Endothelial cell (in vitro differentiated cells): ENCODE results near the gene EEF2KMT. TPM values are rescaled to one million over a fixed set of nuclear protein-coding genes. Genes with fewer than 3 reads are reported as not detected.
"Not testable (repeated sequence)": the region's sequence is repeated elsewhere in the genome, so short reads cannot be mapped to it uniquely, and the experiment has no call there.

Source experiments
- DNase-seq: peaks from one replicate; pipeline ENCODE4 v3.0.0; 2021; ENCODE audit warnings: low spot score
- H3K27ac Mint-ChIP-seq: one replicate; pipeline ENCODE4 v1.8.0; 2021; ENCODE audit warnings: mixed read lengths, inconsistent platforms; ENCODE audit not compliant: unreplicated experiment
- H3K27me3 Mint-ChIP-seq: one replicate; pipeline ENCODE4 v1.8.0; 2021; ENCODE audit warnings: mild to moderate bottlenecking, moderate library complexity, mixed read lengths, inconsistent platforms; ENCODE audit not compliant: unreplicated experiment
- H3K36me3 Mint-ChIP-seq: one replicate; pipeline ENCODE4 v1.8.0; 2021; ENCODE audit warnings: mild to moderate bottlenecking, low read depth, mixed read lengths, inconsistent platforms; ENCODE audit not compliant: unreplicated experiment
- H3K4me1 Mint-ChIP-seq: one replicate; pipeline ENCODE4 v1.8.0; 2021; ENCODE audit warnings: mild to moderate bottlenecking, mixed read lengths, inconsistent platforms; ENCODE audit not compliant: unreplicated experiment
- H3K4me3 Mint-ChIP-seq: one replicate; pipeline ENCODE4 v1.8.0; 2021; ENCODE audit warnings: mild to moderate bottlenecking, mixed read lengths, inconsistent platforms; ENCODE audit not compliant: unreplicated experiment
- H3K9me3 Mint-ChIP-seq: one replicate; pipeline ENCODE4 v1.8.0; 2021; ENCODE audit warnings: mixed read lengths, inconsistent platforms; ENCODE audit not compliant: unreplicated experiment
- total RNA-seq: library from RNA; stranded (reverse); fragmentation: NEBNext Ultra II Directional; extraction: Animal tissue kit (Norgen Biotek cat#: 25700); gene quantifications from one replicate; pipeline ENCODE4 v1.2.1, GENCODE V29; 2021; ENCODE audit not compliant: unreplicated experiment
- TF ChIP-seq, protein P1 (sequence below): fragments of 200-600 bp; sonication (generic); IDR thresholded peaks from one replicate; pipeline ENCODE4 v1.5.0; 2021; ENCODE audit warnings: antibody characterized with exemption; ENCODE audit not compliant: unreplicated experiment

Gene EEF2KMT
- total RNA-seq, 1 donor from 2014 or later = 6.7 TPM

GRCh38 chr16:5110933-5111332, 13.3 kb upstream of the EEF2KMT start:
- not testable (repeated sequence) for H3K4me1 Mint-ChIP-seq, H3K27me3 Mint-ChIP-seq, H3K36me3 Mint-ChIP-seq, H3K4me3 Mint-ChIP-seq, H3K27ac Mint-ChIP-seq, DNase-seq, H3K9me3 Mint-ChIP-seq

DNA sequence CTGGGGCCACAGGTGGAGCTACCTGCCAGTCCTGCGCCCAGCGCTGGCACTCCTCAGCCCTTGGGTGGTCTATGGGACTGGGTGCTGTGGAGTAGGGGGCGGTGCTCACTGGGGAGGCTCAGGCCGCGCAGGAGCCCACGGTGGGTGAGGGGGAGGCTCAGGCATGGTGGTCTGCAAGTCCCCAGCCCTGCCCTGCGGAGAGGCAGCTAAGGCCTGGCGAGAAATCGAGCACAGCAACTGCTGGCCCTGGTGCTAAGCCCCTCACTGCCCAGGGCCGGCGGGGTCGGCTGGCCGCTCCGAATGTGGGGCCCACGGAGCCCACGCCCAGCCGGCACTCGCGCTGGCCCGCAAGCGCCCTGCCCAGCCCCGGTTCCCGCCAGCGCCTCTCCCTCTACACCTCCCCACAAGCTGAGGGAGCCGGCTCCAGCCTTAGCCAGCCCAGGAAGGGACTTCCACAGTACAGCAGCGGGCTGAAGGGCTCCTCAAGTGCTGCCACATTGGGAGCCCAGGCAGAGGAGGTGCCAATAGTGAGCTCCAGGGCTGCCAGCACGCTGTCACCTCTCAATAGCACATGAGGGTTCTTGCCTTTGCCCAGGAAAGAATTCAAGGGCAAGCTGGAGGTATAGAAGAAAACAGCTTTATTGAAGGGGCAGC, 11.0 kb upstream of the EEF2KMT start:
- DNase-seq = no peak
- Mint-ChIP-seq H3K4me3 (no peak overlapping the region), H3K9me3 (no peaks in the 10 kb centered on the region), H3K36me3 (no peaks in the 10 kb centered on the region), H3K27me3 (no peaks in the 10 kb centered on the region), H3K27ac (no peak overlapping the region), H3K4me1 (no peaks in the 10 kb centered on the region)
- TF ChIP-seq, protein P1, sequence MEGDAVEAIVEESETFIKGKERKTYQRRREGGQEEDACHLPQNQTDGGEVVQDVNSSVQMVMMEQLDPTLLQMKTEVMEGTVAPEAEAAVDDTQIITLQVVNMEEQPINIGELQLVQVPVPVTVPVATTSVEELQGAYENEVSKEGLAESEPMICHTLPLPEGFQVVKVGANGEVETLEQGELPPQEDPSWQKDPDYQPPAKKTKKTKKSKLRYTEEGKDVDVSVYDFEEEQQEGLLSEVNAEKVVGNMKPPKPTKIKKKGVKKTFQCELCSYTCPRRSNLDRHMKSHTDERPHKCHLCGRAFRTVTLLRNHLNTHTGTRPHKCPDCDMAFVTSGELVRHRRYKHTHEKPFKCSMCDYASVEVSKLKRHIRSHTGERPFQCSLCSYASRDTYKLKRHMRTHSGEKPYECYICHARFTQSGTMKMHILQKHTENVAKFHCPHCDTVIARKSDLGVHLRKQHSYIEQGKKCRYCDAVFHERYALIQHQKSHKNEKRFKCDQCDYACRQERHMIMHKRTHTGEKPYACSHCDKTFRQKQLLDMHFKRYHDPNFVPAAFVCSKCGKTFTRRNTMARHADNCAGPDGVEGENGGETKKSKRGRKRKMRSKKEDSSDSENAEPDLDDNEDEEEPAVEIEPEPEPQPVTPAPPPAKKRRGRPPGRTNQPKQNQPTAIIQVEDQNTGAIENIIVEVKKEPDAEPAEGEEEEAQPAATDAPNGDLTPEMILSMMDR = no peak

GRCh38 chr16:5105039-5105438, 7.4 kb upstream of the EEF2KMT start:
- not testable (repeated sequence) for H3K36me3 Mint-ChIP-seq, DNase-seq, H3K4me3 Mint-ChIP-seq, H3K27me3 Mint-ChIP-seq, H3K27ac Mint-ChIP-seq, H3K4me1 Mint-ChIP-seq, H3K9me3 Mint-ChIP-seq

GRCh38 chr16:5103296-5104032, 5.9 kb upstream of the EEF2KMT start:
- not testable (repeated sequence) for H3K9me3 Mint-ChIP-seq, H3K27ac Mint-ChIP-seq, H3K36me3 Mint-ChIP-seq, H3K4me3 Mint-ChIP-seq, DNase-seq, H3K4me1 Mint-ChIP-seq, H3K27me3 Mint-ChIP-seq

DNA sequence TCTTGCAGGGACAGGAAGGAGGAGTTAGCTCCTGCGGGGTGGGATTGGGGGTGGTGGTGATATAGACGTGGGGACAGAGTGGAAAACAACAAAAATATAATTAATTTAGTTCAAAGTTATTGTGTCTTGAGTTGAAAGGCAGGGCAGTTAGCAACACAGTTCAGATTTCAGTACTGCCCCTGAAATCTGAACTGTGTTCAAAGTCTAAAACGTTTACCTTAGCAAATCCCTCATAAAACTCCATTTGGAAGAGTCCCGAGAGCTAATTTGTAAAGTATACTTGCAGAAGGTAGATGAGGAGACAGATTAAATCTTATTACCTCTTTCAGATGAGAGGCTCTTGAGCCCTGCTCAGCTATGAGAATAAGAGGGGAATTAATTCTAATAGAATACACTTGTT, 1.6 kb upstream of the EEF2KMT start:
- H3K4me3 Mint-ChIP-seq = peak overlapping the region; percentile 81
- H3K4me1 Mint-ChIP-seq, H3K27ac Mint-ChIP-seq, H3K9me3 Mint-ChIP-seq, H3K27me3 Mint-ChIP-seq, DNase-seq, H3K36me3 Mint-ChIP-seq: not testable (repeated sequence)

DNA sequence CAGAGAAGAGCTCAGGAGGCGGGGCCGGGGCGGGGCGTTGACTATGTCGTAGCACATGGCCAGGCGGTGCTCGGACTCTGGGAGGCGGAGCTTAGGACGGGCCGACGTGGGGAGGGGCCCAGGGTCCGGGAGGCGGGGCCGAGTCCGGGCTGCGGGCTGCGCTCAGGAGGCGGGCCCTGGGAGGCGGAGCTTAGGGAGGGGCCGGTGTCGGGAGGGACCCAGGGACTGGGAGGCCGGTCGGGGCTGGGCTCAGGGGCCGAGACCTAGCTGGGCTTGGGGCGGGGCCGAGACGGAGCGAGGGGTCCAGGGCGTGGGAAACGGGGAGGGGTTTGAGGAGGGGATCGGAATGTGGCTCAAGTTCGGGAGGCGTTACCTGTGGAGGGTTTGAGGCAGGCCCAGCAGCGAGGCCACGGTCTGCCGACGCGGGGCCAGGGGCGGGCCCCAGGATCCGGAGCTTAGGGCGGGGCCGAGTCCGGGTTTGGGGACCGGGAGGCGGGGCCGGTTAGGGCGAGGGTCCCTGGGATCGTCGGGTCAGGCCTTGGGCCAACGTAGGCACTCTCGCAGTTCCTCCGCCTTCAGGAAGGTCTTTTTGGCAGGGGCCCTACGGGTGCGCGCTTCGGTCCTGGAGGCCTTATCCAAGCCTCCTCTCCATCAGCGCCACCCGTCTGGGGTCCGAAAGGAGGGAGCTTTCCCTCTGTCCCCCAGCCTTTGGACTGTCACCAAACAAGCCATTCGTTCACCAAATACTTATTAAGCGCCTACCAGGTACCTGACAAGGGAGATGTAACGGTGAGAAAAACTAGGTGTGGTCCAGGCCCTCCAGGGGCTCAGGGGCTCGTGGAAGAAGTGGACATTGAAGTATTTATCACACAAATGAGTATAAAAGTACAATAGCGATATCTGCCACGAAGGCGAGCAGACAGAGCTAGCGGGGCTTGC, 895 bp upstream of the EEF2KMT start:
- H3K9me3 Mint-ChIP-seq, H3K36me3 Mint-ChIP-seq, H3K27ac Mint-ChIP-seq, H3K4me1 Mint-ChIP-seq, H3K27me3 Mint-ChIP-seq: not testable (repeated sequence)
- peak overlapping the region; percentile 89 for H3K4me3 Mint-ChIP-seq
- peak; percentile 93 for DNase-seq

DNA sequence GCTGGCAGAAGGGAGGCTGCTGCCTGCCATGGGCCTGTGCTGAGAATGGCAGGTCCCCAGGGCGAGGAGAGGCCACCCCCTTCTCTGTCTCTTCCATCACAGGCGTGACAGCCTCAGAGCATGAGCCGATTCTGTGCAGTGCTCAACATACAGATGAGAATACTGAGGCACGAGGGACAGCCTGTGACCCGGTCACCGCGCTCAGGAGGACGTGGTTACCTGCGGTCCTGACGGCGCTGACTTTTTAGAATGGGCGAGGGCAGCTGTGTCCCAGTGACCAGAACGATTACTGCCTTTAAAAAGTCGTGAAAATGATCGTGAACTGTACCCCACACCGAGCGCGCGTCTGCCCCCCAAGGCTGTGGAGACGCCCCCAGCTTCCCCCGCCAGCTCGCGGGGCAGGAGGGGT, 530 bp downstream of the EEF2KMT start:
- H3K9me3 Mint-ChIP-seq, H3K36me3 Mint-ChIP-seq, H3K4me1 Mint-ChIP-seq, H3K27me3 Mint-ChIP-seq, H3K27ac Mint-ChIP-seq: not testable (repeated sequence)
- DNase-seq = peak; percentile 15
- H3K4me3 Mint-ChIP-seq = peak overlapping the region; percentile 90

GRCh38 chr16:5096437-5097060, 1.0 kb downstream of the EEF2KMT start:
- peak overlapping the region; percentile 59 for H3K27ac Mint-ChIP-seq
- not testable (repeated sequence) for H3K9me3 Mint-ChIP-seq, H3K36me3 Mint-ChIP-seq, H3K27me3 Mint-ChIP-seq, H3K4me1 Mint-ChIP-seq, DNase-seq
- peak overlapping the region; percentile 90 for H3K4me3 Mint-ChIP-seq

- not testable (repeated sequence) for H3K27ac Mint-ChIP-seq, DNase-seq, H3K9me3 Mint-ChIP-seq, H3K36me3 Mint-ChIP-seq, H3K4me1 Mint-ChIP-seq, H3K4me3 Mint-ChIP-seq, H3K27me3 Mint-ChIP-seq
These were observed 2.3 kb downstream of the EEF2KMT start for GRCh38 chr16:5095145-5095830.

DNA sequence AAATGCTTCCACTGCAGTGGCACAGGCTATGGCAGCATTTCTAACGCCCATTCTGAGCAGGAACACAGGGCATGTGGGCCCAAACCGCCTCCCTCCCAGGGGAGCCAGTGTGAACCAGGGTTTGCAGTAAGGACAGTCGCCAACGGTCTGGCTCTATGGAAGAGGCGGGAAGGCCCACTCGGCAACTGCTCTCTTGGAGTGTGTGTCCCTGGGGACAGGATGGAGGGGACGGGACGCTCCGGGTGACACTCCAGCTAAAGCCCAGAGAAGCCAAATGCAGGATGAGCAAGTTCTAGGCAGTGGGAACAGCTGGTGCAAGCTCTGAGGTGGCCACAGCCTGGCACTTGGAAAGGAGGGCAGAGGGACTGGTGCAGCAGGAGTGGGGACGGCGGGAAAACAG, 3.8 kb downstream of the EEF2KMT start:
- not testable (repeated sequence) for H3K9me3 Mint-ChIP-seq, H3K27ac Mint-ChIP-seq

More for the DNA sequence above, 3.8 kb downstream of the EEF2KMT start:
- H3K36me3 Mint-ChIP-seq, DNase-seq, H3K4me3 Mint-ChIP-seq, H3K4me1 Mint-ChIP-seq, H3K27me3 Mint-ChIP-seq: not testable (repeated sequence)
